Neural cell (in vitro differentiated cells): Measurements from ENCODE around the gene POLR2L. TPM values are rescaled to one million over a fixed set of nuclear protein-coding genes. Genes with fewer than 3 reads are reported as not detected.

Experiments used
- H2AFZ ChIP-seq: fragments of 200-600, 300-800 bp; sonication (generic), shearing (Covaris generic); 2 replicates; pipeline ENCODE4 v1.6.0; 2014; ENCODE audit warnings: low read depth, mild to moderate bottlenecking, antibody characterized with exemption, low read length, moderate library complexity
- H3F3A ChIP-seq: fragments of 200-600 bp; shearing (Covaris generic); 2 replicates; pipeline ENCODE4 v1.6.1; 2016; ENCODE audit warnings: mild to moderate bottlenecking, moderate library complexity, mixed read lengths, antibody characterized with exemption, low read length; ENCODE audit not compliant: insufficient read depth, poor library complexity, severe bottlenecking
- H3K27ac ChIP-seq: fragments of 200-600, 300-800 bp; sonication (generic), shearing (Covaris generic); 2 replicates; pipeline ENCODE4 v1.5.1; 2014; ENCODE audit warnings: mild to moderate bottlenecking, low read length, moderate library complexity
- H3K27me3 ChIP-seq: fragments of 300-800, 200-600 bp; sonication (generic), shearing (Covaris generic); 2 replicates; pipeline ENCODE4 v1.6.0; 2014; ENCODE audit warnings: mild to moderate bottlenecking, low read depth, low read length, moderate library complexity; ENCODE audit not compliant: insufficient read depth
- H3K36me3 ChIP-seq: fragments of 300-800, 200-600 bp; sonication (generic), shearing (Covaris generic); 2 replicates; pipeline ENCODE4 v1.5.1; 2014; ENCODE audit warnings: mild to moderate bottlenecking, antibody characterized with exemption, low read length, moderate library complexity; ENCODE audit not compliant: insufficient read depth
- H3K4me2 ChIP-seq: fragments of 300-800, 200-600 bp; sonication (generic), shearing (Covaris generic); 2 replicates; pipeline ENCODE4 v1.6.0; 2014; ENCODE audit warnings: mild to moderate bottlenecking, low read length
- H3K4me3 ChIP-seq: fragments of 300-800, 200-600 bp; sonication (generic), shearing (Covaris generic); 2 replicates; pipeline ENCODE4 v1.5.1; 2014; ENCODE audit warnings: mild to moderate bottlenecking, low read length, moderate library complexity
- H3K79me2 ChIP-seq: fragments of 200-600 bp; shearing (Covaris generic); replicated peaks from 2 replicates; pipeline ENCODE4 v1.6.0; 2014; ENCODE audit warnings: mild to moderate bottlenecking, low read length, moderate library complexity; ENCODE audit not compliant: insufficient read depth
- H3K9ac ChIP-seq: fragments of 300-800, 200-600 bp; sonication (generic), shearing (Covaris generic); 2 replicates; pipeline ENCODE4 v1.6.1; 2016; ENCODE audit warnings: mild to moderate bottlenecking, low read length, mixed read lengths
- H3K9me2 ChIP-seq: fragments of 200-600 bp; shearing (Covaris generic); 2 replicates; pipeline ENCODE4 v1.6.1; 2016; ENCODE audit warnings: mild to moderate bottlenecking, low read length, mixed read lengths; ENCODE audit not compliant: insufficient read depth
- H3K9me3 ChIP-seq: fragments of 200-600, 300-800 bp; sonication (generic), shearing (Covaris generic); 2 replicates; pipeline ENCODE4 v1.6.1; 2016; ENCODE audit warnings: mild to moderate bottlenecking, mixed run types, low read length, moderate library complexity, mixed read lengths
- H4K20me1 ChIP-seq: fragments of 200-600 bp; shearing (Covaris generic); 2 replicates; pipeline ENCODE4 v1.6.1; 2016; ENCODE audit warnings: mild to moderate bottlenecking, mixed run types; ENCODE audit not compliant: insufficient read depth
- EP300 ChIP-seq: fragments of 450-650 bp; conservative IDR thresholded peaks from 2 replicates; pipeline ENCODE4 v1.6.1; 2014; ENCODE audit warnings: antibody characterized with exemption, mild to moderate bottlenecking, moderate library complexity; ENCODE audit not compliant: poor library complexity, severe bottlenecking
- EZH2 ChIP-seq: fragments of 200-600, 300-800 bp; shearing (Covaris generic), sonication (generic); IDR thresholded peaks from 2 replicates; pipeline ENCODE4 v1.6.1; 2014; ENCODE audit warnings: antibody characterized with exemption, low read length, borderline replicate concordance, mild to moderate bottlenecking; ENCODE audit not compliant: insufficient read depth, poor library complexity, severe bottlenecking
- MXI1 ChIP-seq: fragments of 450-650 bp; conservative IDR thresholded peaks from 2 replicates; pipeline ENCODE4 v1.6.1; 2014; ENCODE audit warnings: antibody characterized with exemption, mild to moderate bottlenecking; ENCODE audit not compliant: poor library complexity, severe bottlenecking
- POLR2AphosphoS5 ChIP-seq: IDR thresholded peaks from 2 replicates; pipeline ENCODE4 v1.6.1; 2012
- RAD21 ChIP-seq: fragments of 450-650 bp; conservative IDR thresholded peaks from 2 replicates; pipeline ENCODE4 v1.6.1; 2014; ENCODE audit warnings: antibody characterized with exemption, mild to moderate bottlenecking, moderate library complexity
- SMC3 ChIP-seq: fragments of 450-650 bp; conservative IDR thresholded peaks from 2 replicates; pipeline ENCODE4 v1.6.1; 2014; ENCODE audit warnings: antibody characterized with exemption, mild to moderate bottlenecking, moderate library complexity; ENCODE audit not compliant: poor library complexity
- TAF1 ChIP-seq: IDR thresholded peaks from 2 replicates; pipeline ENCODE4 v1.6.1; 2012; ENCODE audit warnings: low read depth
- polyA plus RNA-seq: library from polyadenylated mRNA; depleted of rRNA; stranded (reverse); fragments of >200 nt; gene quantifications from 2 replicates; pipeline ENCODE4 v1.2.3, GENCODE V29; 2014
- TF ChIP-seq, protein P1 (sequence below): fragments of 450-650 bp; IDR thresholded peaks from 2 replicates; pipeline ENCODE4 v1.5.1; 2014; ENCODE audit warnings: antibody characterized with exemption, mild to moderate bottlenecking, moderate library complexity; ENCODE audit not compliant: poor library complexity, severe bottlenecking
- TF ChIP-seq, protein P2 (sequence below): IDR thresholded peaks from 2 replicates; pipeline ENCODE4 v1.6.1; 2012; ENCODE audit warnings: borderline replicate concordance

The POLR2L gene
- polyA plus RNA-seq, 1 donor from 2014 or later: 62.3 TPM

DNA sequence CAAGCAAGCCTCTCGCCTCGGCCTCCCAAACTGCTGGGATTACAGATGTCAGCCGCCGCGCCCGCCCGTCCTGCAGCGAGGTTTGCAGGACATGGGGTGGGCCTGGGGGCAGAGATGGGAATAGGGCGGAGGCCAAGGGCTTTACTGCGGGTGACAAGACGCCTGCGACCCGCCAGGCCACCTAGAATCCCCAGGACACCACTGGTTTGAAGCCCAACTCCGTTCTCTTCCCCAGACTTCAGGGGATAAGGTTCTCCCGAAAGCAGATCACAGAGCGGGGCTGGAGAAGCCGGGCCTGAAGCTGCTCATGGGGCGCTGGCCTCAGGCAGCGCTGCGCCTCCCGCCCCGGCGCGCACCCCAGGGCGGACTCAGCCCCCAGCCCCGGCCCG is 354 bp downstream of the POLR2L start:
- peaks cover 4% of the 10 kb centered on the region for H3K27me3 ChIP-seq
- no peaks in the 10 kb centered on the region for H3F3A ChIP-seq
- no peaks in the 10 kb centered on the region for H3K9me3 ChIP-seq
- no peaks in the 10 kb centered on the region for H3K9me2 ChIP-seq
- H2AFZ ChIP-seq: no peak overlapping the region
- H4K20me1 ChIP-seq: no peaks in the 10 kb centered on the region
- no peaks in the 10 kb centered on the region for H3K36me3 ChIP-seq
- peak overlapping the region; percentile 88 for H3K4me3 ChIP-seq
- H3K79me2 ChIP-seq: peaks cover 12% of the 10 kb centered on the region
- TF ChIP-seq, protein P1, sequence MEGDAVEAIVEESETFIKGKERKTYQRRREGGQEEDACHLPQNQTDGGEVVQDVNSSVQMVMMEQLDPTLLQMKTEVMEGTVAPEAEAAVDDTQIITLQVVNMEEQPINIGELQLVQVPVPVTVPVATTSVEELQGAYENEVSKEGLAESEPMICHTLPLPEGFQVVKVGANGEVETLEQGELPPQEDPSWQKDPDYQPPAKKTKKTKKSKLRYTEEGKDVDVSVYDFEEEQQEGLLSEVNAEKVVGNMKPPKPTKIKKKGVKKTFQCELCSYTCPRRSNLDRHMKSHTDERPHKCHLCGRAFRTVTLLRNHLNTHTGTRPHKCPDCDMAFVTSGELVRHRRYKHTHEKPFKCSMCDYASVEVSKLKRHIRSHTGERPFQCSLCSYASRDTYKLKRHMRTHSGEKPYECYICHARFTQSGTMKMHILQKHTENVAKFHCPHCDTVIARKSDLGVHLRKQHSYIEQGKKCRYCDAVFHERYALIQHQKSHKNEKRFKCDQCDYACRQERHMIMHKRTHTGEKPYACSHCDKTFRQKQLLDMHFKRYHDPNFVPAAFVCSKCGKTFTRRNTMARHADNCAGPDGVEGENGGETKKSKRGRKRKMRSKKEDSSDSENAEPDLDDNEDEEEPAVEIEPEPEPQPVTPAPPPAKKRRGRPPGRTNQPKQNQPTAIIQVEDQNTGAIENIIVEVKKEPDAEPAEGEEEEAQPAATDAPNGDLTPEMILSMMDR: no peak
- TF ChIP-seq POLR2AphosphoS5 (no peak), EP300 (no peak), EZH2 (no peak), TAF1 (no peak), SMC3 (no peak), MXI1 (no peak), RAD21 (no peak)
- TF ChIP-seq, protein P2, sequence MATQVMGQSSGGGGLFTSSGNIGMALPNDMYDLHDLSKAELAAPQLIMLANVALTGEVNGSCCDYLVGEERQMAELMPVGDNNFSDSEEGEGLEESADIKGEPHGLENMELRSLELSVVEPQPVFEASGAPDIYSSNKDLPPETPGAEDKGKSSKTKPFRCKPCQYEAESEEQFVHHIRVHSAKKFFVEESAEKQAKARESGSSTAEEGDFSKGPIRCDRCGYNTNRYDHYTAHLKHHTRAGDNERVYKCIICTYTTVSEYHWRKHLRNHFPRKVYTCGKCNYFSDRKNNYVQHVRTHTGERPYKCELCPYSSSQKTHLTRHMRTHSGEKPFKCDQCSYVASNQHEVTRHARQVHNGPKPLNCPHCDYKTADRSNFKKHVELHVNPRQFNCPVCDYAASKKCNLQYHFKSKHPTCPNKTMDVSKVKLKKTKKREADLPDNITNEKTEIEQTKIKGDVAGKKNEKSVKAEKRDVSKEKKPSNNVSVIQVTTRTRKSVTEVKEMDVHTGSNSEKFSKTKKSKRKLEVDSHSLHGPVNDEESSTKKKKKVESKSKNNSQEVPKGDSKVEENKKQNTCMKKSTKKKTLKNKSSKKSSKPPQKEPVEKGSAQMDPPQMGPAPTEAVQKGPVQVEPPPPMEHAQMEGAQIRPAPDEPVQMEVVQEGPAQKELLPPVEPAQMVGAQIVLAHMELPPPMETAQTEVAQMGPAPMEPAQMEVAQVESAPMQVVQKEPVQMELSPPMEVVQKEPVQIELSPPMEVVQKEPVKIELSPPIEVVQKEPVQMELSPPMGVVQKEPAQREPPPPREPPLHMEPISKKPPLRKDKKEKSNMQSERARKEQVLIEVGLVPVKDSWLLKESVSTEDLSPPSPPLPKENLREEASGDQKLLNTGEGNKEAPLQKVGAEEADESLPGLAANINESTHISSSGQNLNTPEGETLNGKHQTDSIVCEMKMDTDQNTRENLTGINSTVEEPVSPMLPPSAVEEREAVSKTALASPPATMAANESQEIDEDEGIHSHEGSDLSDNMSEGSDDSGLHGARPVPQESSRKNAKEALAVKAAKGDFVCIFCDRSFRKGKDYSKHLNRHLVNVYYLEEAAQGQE: no peak
- peak overlapping the region; percentile 83 for H3K9ac ChIP-seq
- H3K27ac ChIP-seq: peak overlapping the region; percentile 59
- no peak overlapping the region for H3K4me2 ChIP-seq

DNA sequence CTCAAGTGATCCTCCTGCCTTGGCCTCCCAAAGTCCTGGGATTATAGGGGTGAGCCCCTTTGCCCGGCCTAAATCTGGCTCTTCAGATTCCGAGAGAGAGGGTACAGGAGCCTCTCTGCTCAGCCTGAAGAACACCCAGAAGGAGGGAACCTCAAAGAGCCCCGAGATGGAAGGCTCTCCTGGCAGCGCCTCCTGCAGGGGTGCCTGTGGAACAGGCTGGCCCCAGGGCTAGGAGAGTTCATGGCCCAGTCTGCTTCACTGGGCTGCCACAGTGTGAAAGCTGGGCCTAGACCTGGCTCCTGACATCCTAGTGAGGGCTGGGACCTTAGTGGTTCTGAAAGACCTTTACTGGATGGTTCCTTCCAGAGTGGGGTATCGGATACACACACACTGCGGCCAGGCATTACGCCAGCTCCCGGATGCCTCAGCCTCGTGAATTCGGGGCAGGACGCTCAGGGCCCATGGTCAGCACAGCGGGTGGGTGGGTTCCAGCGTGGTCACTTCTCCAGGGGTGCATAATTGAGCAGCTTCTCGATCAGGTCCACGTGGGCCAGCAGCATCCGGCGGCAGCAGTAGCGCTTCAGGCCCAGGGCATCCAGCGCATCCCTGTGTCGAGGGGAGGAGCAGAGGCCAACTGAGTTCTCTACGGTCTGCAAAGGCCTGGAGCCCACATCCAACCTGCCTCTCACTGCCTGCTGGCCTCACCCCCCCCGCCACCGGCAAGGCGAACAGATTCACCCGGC is 2.3 kb downstream of the POLR2L start:
- H3K9me3 ChIP-seq: no peaks in the 10 kb centered on the region
- no peak overlapping the region for H3K4me3 ChIP-seq
- peaks cover 12% of the 10 kb centered on the region for H3K79me2 ChIP-seq
- H3K27me3 ChIP-seq: peaks cover 4% of the 10 kb centered on the region
- no peaks in the 10 kb centered on the region for H3F3A ChIP-seq
- H3K9ac ChIP-seq: no peak overlapping the region
- no peaks in the 10 kb centered on the region for H3K36me3 ChIP-seq
- H2AFZ ChIP-seq: no peak overlapping the region
- H4K20me1 ChIP-seq: no peaks in the 10 kb centered on the region
- TF ChIP-seq MXI1 (no peak), EZH2 (no peak), EP300 (no peak), RAD21 (no peak), POLR2AphosphoS5 (no peak), SMC3 (no peak), TAF1 (no peak)
- TF ChIP-seq, protein P2: no peak
- TF ChIP-seq, protein P1: no peak
- no peak overlapping the region for H3K4me2 ChIP-seq
- no peak overlapping the region for H3K27ac ChIP-seq
- no peaks in the 10 kb centered on the region for H3K9me2 ChIP-seq
